NB4 (cell line): ENCODE data around the gene SEL1L2.

Source experiments
- MYC ChIP-seq: IDR thresholded peaks from 2 replicates; pipeline ENCODE4 v1.6.1; 2011; ENCODE audit warnings: low read depth, low read length
- POLR2A ChIP-seq: IDR thresholded peaks from 2 replicates; pipeline ENCODE4 v1.6.1; 2011; ENCODE audit warnings: mild to moderate bottlenecking; ENCODE audit not compliant: insufficient read length; ENCODE audit errors: extremely low read depth
- TF ChIP-seq, protein P1 (sequence below): IDR thresholded peaks from one replicate; pipeline ENCODE4 v1.5.1; 2012; ENCODE audit warnings: low read depth, low read length
- TF ChIP-seq, protein P2 (sequence below): IDR thresholded peaks from 2 replicates; pipeline ENCODE4 v1.6.1; 2011; ENCODE audit warnings: low read depth, low read length

DNA sequence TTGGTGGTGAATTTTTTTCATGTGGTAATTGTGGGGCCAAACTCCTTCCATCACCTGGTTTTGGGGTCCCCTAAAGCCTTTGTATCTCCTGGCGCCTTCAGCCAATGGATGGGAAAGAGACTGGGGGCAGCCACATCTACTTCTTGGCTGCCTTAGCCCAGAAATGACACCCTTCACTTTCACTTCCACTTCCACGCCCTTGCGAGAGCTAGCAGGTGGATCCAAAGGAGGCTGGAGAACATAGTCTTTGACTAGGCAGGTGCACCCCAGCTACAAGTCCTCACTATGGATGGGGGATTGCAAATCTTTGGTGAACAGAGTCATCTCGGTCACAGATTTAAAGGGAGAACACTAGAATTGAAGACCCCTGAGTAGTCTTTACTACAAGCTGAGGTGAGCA lies 134.8 kb downstream of the SEL1L2 start:
- TF ChIP-seq, protein P1, sequence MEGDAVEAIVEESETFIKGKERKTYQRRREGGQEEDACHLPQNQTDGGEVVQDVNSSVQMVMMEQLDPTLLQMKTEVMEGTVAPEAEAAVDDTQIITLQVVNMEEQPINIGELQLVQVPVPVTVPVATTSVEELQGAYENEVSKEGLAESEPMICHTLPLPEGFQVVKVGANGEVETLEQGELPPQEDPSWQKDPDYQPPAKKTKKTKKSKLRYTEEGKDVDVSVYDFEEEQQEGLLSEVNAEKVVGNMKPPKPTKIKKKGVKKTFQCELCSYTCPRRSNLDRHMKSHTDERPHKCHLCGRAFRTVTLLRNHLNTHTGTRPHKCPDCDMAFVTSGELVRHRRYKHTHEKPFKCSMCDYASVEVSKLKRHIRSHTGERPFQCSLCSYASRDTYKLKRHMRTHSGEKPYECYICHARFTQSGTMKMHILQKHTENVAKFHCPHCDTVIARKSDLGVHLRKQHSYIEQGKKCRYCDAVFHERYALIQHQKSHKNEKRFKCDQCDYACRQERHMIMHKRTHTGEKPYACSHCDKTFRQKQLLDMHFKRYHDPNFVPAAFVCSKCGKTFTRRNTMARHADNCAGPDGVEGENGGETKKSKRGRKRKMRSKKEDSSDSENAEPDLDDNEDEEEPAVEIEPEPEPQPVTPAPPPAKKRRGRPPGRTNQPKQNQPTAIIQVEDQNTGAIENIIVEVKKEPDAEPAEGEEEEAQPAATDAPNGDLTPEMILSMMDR: no peak
- TF ChIP-seq POLR2A (no peak), MYC (no peak)
- TF ChIP-seq, protein P2, sequence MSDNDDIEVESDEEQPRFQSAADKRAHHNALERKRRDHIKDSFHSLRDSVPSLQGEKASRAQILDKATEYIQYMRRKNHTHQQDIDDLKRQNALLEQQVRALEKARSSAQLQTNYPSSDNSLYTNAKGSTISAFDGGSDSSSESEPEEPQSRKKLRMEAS: no peak
